Cardiac muscle cell (in vitro differentiated cells and primary cell): ENCODE measurements around the gene NUP85. TPM values are rescaled to one million over a fixed set of nuclear protein-coding genes. Genes with fewer than 3 reads are reported as not detected.

Experiments
- DNase-seq, 2 donors: peaks; one replicate each; pipeline versions ENCODE4 v3.0.0 to v3.0.0-alpha.2; 2010 to 2017; ENCODE audit warnings: low read depth in 1 of 2, low spot score in 1 of 2
- H3K27ac ChIP-seq: fragments of 200-600 bp; sonication (generic); 2 replicates; pipeline ENCODE4 v1.5.1; 2016
- H3K27me3 ChIP-seq: fragments of 200-600 bp; sonication (generic); 2 replicates; pipeline ENCODE4 v1.6.0; 2016; ENCODE audit warnings: control low read depth
- H3K36me3 ChIP-seq: fragments of 200-600 bp; sonication (generic); 2 replicates; pipeline ENCODE4 v1.5.1; 2016; ENCODE audit warnings: control low read depth
- H3K4me1 ChIP-seq: fragments of 200-600 bp; sonication (generic); 2 replicates; pipeline ENCODE4 v1.8.1; 2017; ENCODE audit warnings: low read depth, mild to moderate bottlenecking, mixed run types
- H3K4me3 ChIP-seq: fragments of 200-600 bp; sonication (generic); 2 replicates; pipeline ENCODE4 v1.5.1; 2016; ENCODE audit warnings: mild to moderate bottlenecking
- H3K9me3 ChIP-seq: fragments of 200-600 bp; sonication (generic); 2 replicates; pipeline ENCODE4 v1.5.1; 2017; ENCODE audit warnings: low read depth, mild to moderate bottlenecking, control low read depth
- polyA plus RNA-seq: library from polyadenylated mRNA; unstranded; fragments of >200 nt; fragmentation: Nextera tagmentation; extraction: Ambion mirVana; gene quantifications from 2 replicates; pipeline ENCODE4 v1.2.1, GENCODE V29; 2016
- total RNA-seq: library from RNA; depleted of rRNA; stranded (reverse); fragments of >200 nt; gene quantifications from 2 replicates; pipeline ENCODE4 v1.2.3, GENCODE V29; 2016
- TF ChIP-seq, protein P1 (sequence below): IDR thresholded peaks from 2 replicates; pipeline ENCODE4 v1.5.1; 2012; ENCODE audit warnings: low read depth, mild to moderate bottlenecking, low read length

The NUP85 gene
- total and polyA plus RNA-seq, 2 experiments from 2014 or later: 23.4 to 51.9 TPM

DNA sequence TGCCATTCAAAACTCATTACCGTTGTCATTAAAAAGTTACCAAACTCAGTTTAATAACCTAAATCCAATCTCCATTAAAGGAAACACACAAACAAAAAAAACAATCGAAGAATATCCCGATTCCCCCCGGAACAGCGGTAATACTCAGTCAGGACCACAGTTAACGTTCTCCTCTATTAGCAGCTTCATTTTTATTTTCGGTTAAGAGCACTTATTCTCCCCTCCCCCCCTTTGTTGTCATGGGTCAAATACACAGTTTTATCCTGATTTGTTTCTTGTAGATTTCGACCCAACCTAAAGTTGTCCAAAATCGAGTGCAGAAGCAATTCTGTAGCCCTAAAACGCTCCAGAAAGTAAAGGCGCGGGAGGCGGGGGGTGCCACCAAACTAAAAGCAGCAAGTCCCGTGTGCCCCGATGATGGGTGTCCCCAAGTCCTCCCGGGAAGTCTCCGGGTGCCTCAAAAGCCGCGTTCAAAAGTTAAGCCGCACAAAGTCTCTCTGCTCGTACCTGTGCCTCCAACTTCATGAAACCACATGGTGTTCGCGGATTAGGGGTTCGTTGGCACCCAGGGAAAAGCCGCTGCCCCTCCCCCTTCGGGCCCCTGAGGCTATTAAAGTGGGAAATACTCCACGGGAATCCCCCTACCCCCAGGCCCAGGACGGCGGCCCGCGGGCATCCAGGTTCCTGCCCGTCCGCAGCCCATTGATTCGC, 23.7 kb upstream of the NUP85 start:
- peak; percentile 15 to 24 for DNase-seq
- no peaks in the 10 kb centered on the region for H3K9me3 ChIP-seq
- peak overlapping the region; percentile 85 for H3K4me3 ChIP-seq
- H3K27ac ChIP-seq: peak overlapping the region; percentile 99
- no peaks in the 10 kb centered on the region for H3K27me3 ChIP-seq
- TF ChIP-seq, protein P1, sequence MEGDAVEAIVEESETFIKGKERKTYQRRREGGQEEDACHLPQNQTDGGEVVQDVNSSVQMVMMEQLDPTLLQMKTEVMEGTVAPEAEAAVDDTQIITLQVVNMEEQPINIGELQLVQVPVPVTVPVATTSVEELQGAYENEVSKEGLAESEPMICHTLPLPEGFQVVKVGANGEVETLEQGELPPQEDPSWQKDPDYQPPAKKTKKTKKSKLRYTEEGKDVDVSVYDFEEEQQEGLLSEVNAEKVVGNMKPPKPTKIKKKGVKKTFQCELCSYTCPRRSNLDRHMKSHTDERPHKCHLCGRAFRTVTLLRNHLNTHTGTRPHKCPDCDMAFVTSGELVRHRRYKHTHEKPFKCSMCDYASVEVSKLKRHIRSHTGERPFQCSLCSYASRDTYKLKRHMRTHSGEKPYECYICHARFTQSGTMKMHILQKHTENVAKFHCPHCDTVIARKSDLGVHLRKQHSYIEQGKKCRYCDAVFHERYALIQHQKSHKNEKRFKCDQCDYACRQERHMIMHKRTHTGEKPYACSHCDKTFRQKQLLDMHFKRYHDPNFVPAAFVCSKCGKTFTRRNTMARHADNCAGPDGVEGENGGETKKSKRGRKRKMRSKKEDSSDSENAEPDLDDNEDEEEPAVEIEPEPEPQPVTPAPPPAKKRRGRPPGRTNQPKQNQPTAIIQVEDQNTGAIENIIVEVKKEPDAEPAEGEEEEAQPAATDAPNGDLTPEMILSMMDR: no peak
- peaks cover 4% of the 10 kb centered on the region for H3K36me3 ChIP-seq
- H3K4me1 ChIP-seq: peaks cover 9% of the 10 kb centered on the region

DNA sequence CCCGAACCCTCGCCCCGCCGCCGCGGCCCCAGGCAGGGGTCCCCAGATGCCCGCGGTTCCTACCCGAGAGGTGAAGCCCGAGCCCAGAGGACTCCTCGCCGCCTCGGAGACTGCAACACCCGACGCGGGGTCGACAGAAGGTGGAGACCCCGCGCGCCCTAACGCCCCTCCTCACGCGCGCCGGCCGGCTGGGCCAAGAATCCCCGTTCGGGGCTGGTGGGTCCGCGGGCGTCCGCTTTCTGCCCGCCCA, 23.2 kb upstream of the NUP85 start:
- Histone ChIP-seq H3K4me1 (peaks cover 9% of the 10 kb centered on the region), H3K9me3 (no peaks in the 10 kb centered on the region), H3K27me3 (no peaks in the 10 kb centered on the region), H3K36me3 (peaks cover 3% of the 10 kb centered on the region), H3K27ac (peak overlapping the region; percentile 99), H3K4me3 (peak overlapping the region; percentile 85)
- TF ChIP-seq, protein P1: no peak
- DNase-seq: no peak

DNA sequence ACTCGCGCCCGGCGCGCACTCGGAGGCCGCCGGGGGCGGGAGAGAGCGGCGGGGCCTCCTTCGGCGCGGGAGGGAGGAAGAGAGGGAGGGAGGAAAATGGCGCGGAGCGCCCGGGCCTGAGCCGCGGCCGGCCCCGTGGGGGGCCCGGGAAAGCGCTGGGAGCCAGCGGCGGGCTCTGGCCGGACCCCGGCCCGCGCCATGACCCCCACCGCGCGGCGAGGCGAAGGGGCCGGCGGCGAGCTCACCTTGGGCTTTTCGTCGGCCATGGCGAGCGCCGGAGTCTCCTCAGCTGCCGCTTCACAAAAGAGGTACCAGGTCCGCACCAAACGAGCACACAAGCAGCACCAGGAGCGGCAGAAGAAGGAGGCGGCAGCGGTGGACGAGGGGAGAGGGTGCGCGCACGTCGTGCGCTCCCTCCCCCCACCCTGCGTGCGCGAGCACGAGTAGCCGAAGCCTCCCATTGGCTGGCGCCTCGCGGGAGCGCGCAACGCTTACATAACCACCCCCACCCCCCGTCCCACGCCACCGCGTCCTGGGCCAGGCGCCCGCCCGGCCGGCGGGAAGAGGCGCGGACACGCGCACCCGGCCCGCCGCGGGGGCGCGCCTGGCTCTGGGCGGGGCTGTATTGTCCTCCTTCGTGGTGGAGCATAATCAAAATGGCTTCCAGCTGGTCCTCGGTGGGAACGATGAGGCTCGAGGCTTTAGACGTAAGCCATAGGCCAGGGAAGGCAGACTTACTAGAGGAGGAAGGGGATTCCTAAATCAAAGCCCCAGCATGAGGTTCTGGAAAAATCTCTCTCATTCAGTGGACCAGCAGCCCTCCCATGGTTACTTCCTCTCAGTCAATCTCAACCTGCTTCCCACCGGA, 22.7 kb upstream of the NUP85 start, which contains the start of gene SUMO2:
Gene SUMO2, minus strand, starts transcription at position 391 of the 868 bp plus-strand sequence. Its CDS starts 125 bp downstream, at position 266.
- Histone ChIP-seq H3K4me3 (peak within 1 kb of the TSS; percentile 85), H3K9me3 (no peaks in the 10 kb centered on the region), H3K4me1 (peaks cover 9% of the 10 kb centered on the region), H3K27ac (peak within 1 kb of the TSS; percentile 99), H3K27me3 (no peaks in the 10 kb centered on the region), H3K36me3 (peaks cover 3% of the 10 kb centered on the region)
- DNase-seq: peak; percentile 95 to 98
- TF ChIP-seq, protein P1: peak; percentile 25

DNA sequence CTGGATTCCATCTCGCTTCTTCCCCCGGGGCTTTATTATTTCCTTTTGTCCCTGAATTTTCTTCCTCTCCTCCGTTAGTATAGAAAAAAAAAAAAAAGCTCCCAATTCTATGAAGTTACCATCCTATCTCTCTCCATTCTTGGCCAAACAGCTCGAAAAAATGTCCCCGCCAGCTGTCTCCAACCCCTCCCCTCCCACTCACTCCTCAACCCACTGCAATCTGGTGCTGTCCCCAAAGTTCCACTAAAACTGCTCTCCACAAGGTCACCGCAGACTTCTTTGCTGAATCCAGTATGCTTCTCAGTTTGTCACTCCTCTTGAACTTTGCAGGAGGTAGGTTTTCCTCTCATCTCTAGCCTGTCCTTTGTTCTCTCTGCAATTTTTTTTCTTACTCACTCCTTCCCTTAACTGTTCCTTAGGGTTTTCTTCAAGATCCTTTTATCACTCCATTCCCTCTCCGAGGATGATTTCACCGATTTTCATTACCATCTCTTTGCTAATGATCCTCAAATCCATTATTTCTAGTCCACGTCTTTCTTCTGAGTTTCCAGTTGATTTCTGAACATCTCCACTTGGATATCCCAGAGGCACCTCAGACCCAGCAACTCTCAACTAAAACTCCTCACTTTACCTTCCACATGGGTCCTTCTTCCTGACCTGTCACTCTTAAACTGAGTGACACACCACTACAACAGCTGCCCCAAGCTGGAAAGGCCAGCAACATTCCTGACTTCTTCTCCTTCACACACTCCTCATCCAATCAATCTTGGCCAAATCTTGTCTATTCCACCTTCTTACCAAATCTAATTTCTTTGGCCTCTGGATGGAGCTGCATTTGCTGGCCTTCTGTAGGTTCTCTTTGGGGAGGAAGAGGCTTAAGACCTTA, 21.2 kb upstream of the NUP85 start:
- no peak for DNase-seq
- no peaks in the 10 kb centered on the region for H3K9me3 ChIP-seq
- TF ChIP-seq, protein P1: no peak
- no peak overlapping the region for H3K27ac ChIP-seq
- H3K27me3 ChIP-seq: no peaks in the 10 kb centered on the region
- no peak overlapping the region for H3K4me3 ChIP-seq
- H3K36me3 ChIP-seq: peaks cover 3% of the 10 kb centered on the region
- peaks cover 9% of the 10 kb centered on the region for H3K4me1 ChIP-seq

DNA sequence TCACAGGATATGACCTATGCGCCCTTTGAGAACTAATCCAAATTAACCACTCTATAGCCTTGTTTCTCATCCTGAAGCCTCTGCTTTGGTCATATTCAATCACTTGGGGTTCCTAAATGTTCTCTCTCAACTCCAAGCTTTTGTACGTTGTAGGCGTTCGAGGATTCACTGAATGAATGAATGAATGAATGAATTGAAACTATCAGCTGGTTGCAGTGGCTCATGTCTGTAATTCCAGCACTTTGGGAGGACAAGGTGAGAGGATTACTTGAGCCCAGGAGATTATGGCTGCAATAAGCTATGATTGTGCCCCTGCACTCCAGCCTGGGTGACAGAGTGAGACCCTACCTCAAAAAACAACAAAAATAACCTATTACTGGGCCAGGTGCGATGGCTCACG, 16.9 kb upstream of the NUP85 start:
- H3K4me3 ChIP-seq: no peak overlapping the region
- TF ChIP-seq, protein P1: no peak
- no peaks in the 10 kb centered on the region for H3K4me1 ChIP-seq
- H3K27ac ChIP-seq: no peak overlapping the region
- H3K36me3 ChIP-seq: no peaks in the 10 kb centered on the region
- no peaks in the 10 kb centered on the region for H3K27me3 ChIP-seq
- DNase-seq: no peak
- no peaks in the 10 kb centered on the region for H3K9me3 ChIP-seq
